Activated CD8-positive, alpha-beta memory T cell treated with anti-CD3 and anti-CD28 coated beads for 4 hours (primary cell): Measurements from ENCODE around the gene SNAP47.
"Not testable (repeated sequence)": the region's sequence is repeated elsewhere in the genome, so short reads cannot be mapped to it uniquely, and the experiment has no call there.

ENCODE experiments used
- DNase-seq, 2 donors: peaks; one replicate each; pipeline ENCODE4 v3.0.0-alpha.2; 2020; ENCODE audit warnings: low read depth in 2 of 2

Gene SNAP47

GRCh38 chr1:227734856-227735538 lies at the start of gene SNAP47, which contains the start of gene JMJD4:
TSS of gene SNAP47 (plus strand) at chr1:227735435. CDS start at chr1:227747737, 12,302 bp downstream.
TSS of gene JMJD4 (minus strand) at chr1:227735302. CDS start at chr1:227735273, 29 bp downstream.
- peak; percentile 84 for DNase-seq

GRCh38 chr1:227685807-227686206 lies 49.4 kb upstream of the SNAP47 start:
- no peak for DNase-seq

GRCh38 chr1:227697321-227697864 lies 37.8 kb upstream of the SNAP47 start:
- no peak for DNase-seq

GRCh38 chr1:227701631-227702030 lies 33.6 kb upstream of the SNAP47 start:
- not testable (repeated sequence) for DNase-seq

GRCh38 chr1:227707846-227708245 lies 27.4 kb upstream of the SNAP47 start:
- DNase-seq: no peak

- DNase-seq: no peak
Measured at GRCh38 chr1:227709451-227709850, 25.8 kb upstream of the SNAP47 start.

- not testable (repeated sequence) for DNase-seq
Measured at GRCh38 chr1:227710474-227710873, 24.8 kb upstream of the SNAP47 start.

GRCh38 chr1:227712648-227713047 lies 22.6 kb upstream of the SNAP47 start:
- no peak for DNase-seq

- DNase-seq: no peak
Measured at GRCh38 chr1:227718932-227719331, 16.3 kb upstream of the SNAP47 start.

- no peak for DNase-seq
Measured at GRCh38 chr1:227723474-227723873, 11.8 kb upstream of the SNAP47 start.

- no peak for DNase-seq
Measured at GRCh38 chr1:227725046-227725445, 10.2 kb upstream of the SNAP47 start.

- no peak for DNase-seq
Measured at GRCh38 chr1:227726318-227726717, 8.9 kb upstream of the SNAP47 start.

GRCh38 chr1:227726924-227727599 lies 8.2 kb upstream of the SNAP47 start:
- DNase-seq: no peak

- peak; percentile 40 for DNase-seq
Measured at GRCh38 chr1:227728059-227728891, 7.0 kb upstream of the SNAP47 start.

- DNase-seq: no peak
Measured at GRCh38 chr1:227728892-227729143, 6.4 kb upstream of the SNAP47 start.

GRCh38 chr1:227729144-227729880 lies 5.9 kb upstream of the SNAP47 start:
- no peak for DNase-seq

- no peak for DNase-seq
Measured at GRCh38 chr1:227729881-227730629, 5.2 kb upstream of the SNAP47 start.

GRCh38 chr1:227730630-227731151 lies 4.5 kb upstream of the SNAP47 start:
- no peak for DNase-seq

GRCh38 chr1:227731241-227731677 lies 4.0 kb upstream of the SNAP47 start:
- DNase-seq: no peak

GRCh38 chr1:227731696-227732585 lies 3.3 kb upstream of the SNAP47 start:
- DNase-seq: no peak
